Peyer's patch (tissue), 4 donors: ENCODE measurements around the gene IFNA21.

Experiments used
- POLR2A ChIP-seq, 2 donors: fragments of 450-650 bp; IDR thresholded peaks; one replicate each; pipeline ENCODE4 v1.5.1; 2017; ENCODE audit warnings: antibody characterized with exemption in 2 of 2, mild to moderate bottlenecking in 2 of 2, moderate library complexity in 2 of 2
- TF ChIP-seq, protein P1 (sequence below), 6 experiments: fragments of 450-650 bp in 4 of 6; fragments of 200-600 bp in 2 of 6; sonication (generic) in 1 of 6; IDR thresholded peaks; one replicate each; pipeline ENCODE4 v1.5.1; 2017 to 2019; ENCODE audit warnings: antibody characterized with exemption in 6 of 6, mild to moderate bottlenecking in 3 of 6, moderate library complexity in 1 of 6

- TF ChIP-seq, protein P1, sequence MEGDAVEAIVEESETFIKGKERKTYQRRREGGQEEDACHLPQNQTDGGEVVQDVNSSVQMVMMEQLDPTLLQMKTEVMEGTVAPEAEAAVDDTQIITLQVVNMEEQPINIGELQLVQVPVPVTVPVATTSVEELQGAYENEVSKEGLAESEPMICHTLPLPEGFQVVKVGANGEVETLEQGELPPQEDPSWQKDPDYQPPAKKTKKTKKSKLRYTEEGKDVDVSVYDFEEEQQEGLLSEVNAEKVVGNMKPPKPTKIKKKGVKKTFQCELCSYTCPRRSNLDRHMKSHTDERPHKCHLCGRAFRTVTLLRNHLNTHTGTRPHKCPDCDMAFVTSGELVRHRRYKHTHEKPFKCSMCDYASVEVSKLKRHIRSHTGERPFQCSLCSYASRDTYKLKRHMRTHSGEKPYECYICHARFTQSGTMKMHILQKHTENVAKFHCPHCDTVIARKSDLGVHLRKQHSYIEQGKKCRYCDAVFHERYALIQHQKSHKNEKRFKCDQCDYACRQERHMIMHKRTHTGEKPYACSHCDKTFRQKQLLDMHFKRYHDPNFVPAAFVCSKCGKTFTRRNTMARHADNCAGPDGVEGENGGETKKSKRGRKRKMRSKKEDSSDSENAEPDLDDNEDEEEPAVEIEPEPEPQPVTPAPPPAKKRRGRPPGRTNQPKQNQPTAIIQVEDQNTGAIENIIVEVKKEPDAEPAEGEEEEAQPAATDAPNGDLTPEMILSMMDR (IDR thresholded peaks at IDR 0.05) = no peak
- no peak for TF ChIP-seq POLR2A (IDR thresholded peaks at IDR 0.05)
These were observed 11.0 kb downstream of the IFNA21 start for GRCh38 chr9:21155501-21155900.
